NOMO-1 (cell line): ENCODE data around the gene TRAPPC4.

Experiments
- DNase-seq, 2 experiments: peaks; one replicate each; lab custom pipeline; 2025; ENCODE audit not compliant: unreplicated experiment in 2 of 2; lab: John Stamatoyannopoulos, UW

TRAPPC4 gene

DNA sequence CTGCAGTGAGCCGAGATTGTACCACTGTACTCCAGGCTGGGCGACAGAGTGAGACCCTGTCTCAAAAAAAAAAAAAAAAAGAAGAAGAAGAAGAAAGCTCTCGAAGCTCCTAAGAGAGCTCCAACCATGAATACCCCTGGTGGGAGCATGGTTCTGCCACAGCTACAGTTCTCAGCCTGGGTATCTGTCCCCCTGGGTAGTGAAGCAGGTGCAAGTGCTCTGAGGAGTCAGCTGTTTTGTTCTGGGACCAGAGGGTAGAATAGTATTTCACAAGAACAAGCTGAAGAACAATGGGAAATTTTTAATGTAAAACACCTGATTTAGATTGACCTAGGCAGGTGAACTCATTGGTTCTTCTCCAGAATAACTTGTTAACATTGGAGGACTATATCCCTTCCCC, 42.7 kb downstream of the TRAPPC4 start:
- no peak for DNase-seq

DNA sequence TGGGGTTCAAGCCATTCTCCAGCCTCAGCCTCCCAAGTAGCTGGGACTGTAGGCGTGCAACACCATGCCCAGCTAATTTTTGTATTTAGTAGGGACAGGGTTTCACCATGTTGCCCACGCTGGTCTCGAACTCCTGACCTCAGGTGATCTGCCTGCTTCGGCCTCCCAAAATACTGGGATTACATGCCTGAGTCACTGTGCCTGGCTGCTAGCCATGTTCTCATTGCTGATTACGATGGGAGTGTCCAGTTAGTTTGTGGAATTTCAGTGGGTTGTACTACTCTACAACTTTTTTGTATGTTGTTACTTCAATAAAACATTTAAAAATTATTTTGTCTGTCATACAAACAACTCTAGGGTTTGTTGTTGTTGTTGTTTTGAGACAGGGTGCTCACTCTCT, 44.2 kb downstream of the TRAPPC4 start:
- no peak for DNase-seq

DNA sequence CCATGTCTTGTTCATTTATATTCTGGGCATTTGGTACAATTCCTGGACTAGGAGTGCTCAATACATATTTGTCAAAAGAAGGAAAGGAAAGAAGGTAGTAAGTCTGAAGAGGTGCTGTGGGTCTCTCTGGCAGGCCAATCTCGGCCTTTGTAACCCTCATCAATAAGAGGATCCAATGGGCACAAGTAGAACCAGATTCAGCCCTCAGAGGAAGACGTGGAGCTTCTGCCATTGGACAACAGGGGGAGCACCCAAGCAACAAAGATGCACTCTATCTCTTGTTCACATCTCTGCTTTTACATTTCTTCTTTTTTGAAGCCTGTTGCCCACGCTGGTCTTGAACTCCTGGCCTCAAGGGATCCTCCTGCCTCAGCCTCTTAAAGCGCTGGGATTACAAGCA, 46.8 kb downstream of the TRAPPC4 start:
- peak in 1 of 2 experiments; percentile 43 for DNase-seq

DNA sequence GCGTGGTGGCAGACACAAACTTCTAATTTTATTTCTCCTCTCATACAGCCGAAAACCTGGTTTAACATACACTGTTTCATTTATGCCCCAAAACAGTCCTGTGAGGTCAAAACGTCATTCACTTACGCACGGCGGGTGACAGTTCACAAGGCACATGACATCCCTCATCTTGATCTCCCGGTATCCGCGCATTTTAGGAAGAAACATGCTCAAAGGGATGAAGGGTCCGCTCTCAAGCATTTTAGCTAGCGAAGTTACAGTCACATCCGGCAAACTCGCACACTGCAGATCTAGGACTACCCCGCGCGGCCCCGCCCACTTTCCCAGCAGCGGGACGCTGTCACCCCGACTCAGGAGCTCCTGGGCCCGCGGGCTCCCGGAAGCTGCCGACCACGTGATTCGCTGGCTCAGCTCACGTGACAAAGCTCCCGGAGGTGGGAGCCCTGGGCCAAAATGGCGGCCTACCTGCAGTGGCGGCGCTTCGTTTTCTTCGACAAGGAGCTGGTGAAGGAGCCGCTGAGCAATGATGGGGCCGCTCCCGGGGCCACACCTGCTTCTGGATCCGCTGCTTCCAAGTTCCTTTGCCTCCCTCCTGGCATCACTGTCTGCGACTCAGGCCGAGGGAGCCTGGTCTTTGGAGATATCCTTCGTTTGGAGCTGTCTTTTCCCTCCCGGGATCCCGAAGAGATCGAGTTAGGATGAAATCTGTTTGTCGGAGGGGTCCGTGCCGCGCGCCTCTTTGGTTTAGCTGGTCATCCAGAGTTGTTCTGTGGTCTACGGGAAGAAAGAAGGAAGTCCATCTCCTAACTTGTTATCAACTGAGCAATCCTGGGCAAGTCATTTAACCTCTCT, 49.0 kb downstream of the TRAPPC4 start, which contains the start of gene VPS11:
TSS of gene VPS11 (plus strand) at position 448 of the 852 bp plus-strand sequence. CDS start at position 454, 6 bp downstream.
- peak; percentile 96 to 97 for DNase-seq
